Measurements from ENCODE around the gene DOK7. TPM values are rescaled to one million over a fixed set of nuclear protein-coding genes. Genes with fewer than 3 reads are reported as not detected.
"Not testable (repeated sequence)": the region's sequence is repeated elsewhere in the genome, so short reads cannot be mapped to it uniquely, and the experiment has no call there.

DOK7 gene
- total RNA-seq, 1 donor = under 0.01 TPM

DNA sequence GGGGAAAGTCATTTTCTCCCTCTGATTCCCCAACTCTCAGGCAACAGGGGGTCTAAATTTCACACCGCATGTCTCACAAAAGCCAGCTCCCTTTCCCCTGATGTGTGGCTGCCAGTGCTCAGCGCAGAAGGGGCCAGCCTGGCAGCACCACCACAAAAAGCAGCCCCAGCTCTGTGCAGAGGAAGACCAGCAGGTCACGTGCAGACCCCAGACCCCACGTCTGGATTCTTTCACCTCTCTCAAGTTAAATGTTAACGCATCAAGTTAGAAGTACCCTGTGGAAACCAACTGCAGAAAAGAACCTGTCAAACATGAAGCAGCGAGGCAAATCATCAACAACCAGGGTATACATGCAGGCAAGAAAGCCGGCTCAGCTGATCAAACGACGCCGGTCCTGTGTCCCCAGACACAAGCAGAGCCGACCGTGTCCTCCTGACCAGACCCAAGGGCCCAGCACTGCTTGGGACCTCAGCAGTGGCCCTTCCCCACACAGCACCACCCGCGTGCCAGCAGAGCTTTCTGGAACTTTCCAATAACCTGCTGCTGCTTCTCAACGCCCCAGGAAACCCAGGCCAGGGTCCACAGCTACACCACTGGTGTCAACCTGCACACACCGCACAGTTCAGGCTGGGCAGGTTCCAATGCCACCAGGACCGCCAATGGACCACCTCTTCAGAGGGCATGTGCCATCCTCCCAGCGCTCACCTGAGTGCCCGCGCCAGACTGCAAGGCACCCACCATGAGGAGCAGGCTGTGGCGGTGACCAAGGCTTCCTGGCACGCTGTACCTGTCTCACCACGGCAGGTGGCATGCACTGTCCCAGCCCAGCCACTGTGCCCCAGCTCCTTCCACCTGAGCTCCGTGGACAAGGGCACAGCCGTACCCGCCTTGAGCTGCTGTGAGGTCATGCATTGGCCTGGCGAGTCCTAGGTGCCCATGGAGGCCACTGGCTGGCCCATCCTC lies 65.1 kb downstream of the DOK7 start:
- DNase-seq (ENCODE audit: low read depth in 2 of 3, low spot score in 2 of 3) = no peak

DNA sequence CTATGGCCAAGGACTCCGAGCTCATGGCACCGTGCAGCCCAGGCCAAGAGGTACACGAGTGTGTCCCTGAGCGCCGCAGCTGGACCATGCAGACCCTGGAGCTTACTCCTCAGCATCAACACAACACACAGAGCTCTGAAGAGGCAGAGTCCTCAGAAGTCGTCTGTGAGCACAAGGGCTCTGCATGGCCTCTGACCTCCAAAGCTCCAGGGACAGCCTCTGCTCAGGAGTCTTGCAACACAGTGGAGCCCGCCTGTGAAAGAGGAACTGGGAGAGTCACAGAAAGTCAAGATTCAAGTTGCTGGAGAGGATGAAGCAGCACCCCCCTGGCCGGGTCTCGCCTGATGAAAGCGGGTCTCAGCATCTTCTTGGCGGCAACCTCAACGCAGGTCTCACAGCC lies 66.3 kb downstream of the DOK7 start:
- DNase-seq (ENCODE audit: low read depth in 2 of 3, low spot score in 2 of 3) = no peak

DNA sequence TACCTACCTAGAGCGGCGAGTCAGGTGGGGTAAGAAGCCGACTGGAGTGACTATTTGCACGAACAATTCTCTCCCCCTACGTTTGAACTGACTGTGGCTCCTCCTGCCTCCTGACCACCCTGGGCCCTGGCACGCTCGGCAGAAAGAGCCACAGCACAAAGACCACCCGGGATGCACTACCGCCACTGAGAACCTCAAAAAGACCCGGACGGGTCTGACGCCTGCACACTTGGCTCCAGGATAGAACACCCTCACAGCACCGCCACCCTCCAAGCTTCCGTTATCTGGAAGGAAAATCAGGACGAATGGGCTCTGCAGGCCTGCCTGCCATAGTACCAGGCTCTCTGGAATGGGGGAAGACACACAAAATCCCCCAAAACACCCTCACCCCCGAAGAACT lies 66.9 kb downstream of the DOK7 start:
- DNase-seq (ENCODE audit: low read depth in 2 of 3, low spot score in 2 of 3) = no peak

DNA sequence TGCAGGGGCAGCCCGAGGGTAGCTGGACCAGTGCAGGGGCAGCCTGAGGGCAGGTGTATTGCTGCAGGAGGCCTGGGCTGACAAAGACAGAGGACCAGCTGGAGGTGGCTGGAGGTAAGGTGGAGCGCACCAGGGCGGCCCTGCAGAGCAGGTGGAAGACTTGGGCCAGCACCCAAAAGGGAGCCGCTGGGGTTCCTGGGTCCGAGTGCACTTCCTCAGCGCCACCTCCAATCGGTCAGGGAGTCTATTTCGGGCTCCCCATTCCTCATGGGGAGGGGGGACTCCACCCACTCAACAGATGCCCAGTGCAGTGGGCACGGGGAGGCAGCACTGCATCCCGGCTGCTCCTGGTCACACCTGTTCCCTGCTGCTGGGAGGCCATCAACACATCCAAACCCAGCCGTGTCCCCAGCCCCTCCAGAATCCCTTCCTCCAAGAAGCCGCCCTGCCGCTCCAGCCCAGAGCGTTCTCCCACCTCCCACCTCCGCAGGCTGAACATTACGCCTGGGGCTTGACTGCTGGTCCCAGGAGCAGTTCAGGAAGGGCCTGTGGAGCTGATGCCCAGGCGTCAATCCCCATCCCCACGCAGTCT lies 67.7 kb downstream of the DOK7 start:
- no peak for DNase-seq (ENCODE audit: low read depth in 2 of 3, low spot score in 2 of 3)

DNA sequence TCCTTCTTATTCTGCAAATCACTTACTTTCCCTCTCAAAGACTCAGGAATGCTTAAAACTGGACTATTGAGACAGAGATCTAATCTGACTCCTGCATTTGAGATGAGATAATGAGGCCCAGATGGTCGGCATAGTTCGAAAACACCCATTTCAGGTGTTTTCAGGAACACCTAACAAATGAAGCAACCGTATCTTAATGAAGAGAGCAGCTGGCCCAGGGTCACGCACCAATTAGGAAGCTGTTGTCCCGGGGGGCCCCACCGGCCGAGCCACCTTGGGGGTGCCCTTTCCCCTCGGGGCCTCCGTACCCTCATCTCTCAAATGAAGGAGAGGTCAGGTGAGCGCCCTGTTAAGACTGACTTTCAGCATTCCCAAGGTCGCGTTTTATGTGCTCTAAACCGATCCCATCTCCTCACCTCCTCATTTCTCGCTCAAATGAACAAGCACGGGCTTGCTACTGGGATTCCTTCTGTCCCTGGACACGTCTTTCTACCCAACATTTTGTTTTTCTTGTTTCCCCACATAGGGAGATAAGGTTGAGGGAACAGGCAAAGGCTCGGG lies 68.3 kb downstream of the DOK7 start:
- no peak for DNase-seq (ENCODE audit: low read depth in 2 of 3, low spot score in 2 of 3)

DNA sequence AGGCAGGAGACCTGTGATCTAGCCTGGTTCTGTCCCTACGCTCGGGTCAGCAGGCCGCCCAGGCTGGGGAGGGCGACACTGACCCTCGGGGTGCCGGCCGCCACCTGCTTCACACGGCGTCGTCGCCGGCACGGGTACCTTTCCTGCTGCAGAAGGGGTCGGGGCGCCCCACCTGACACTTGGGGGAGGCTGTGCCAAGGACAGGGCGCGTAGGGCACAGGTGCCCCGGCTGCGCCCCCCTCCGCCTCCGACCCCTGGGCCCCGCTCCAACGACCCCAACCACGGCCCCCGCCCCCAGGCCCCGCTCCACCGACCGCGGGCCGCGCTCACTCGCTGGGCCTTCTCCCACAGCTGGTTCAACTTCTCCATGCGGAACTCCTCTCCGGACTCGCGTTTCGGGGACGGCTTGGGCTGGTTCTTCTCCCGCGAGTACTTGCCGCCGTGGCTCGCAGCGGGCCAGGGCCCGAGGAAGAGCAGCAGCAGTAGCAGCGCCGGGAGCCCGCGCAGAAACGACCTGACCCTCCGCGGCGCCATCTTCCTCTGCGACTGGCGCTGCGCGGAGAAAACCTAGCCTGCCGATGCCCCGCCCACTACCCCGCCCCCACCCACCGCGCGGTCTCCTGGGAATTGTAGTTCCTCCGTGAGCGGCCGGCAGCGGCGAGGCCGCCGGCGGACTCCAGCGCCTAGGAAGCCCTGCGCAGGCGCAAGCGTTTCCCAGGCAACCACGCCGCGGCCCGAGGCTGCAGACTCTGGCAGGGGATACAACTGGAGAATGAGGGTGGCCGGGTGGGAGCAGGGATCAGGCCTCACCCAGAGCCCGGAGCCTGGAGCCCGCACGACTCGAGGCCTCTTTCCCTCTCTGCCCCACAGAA lies 69.0 kb downstream of the DOK7 start, which contains the start of gene LRPAP1:
TSS of gene LRPAP1 (minus strand) at position 544 of the 872 bp plus-strand sequence. CDS start at position 534, 10 bp downstream.
- DNase-seq (ENCODE audit: low read depth in 2 of 3, low spot score in 2 of 3) = peak; percentile 73 to 87 (median 82)

DNA sequence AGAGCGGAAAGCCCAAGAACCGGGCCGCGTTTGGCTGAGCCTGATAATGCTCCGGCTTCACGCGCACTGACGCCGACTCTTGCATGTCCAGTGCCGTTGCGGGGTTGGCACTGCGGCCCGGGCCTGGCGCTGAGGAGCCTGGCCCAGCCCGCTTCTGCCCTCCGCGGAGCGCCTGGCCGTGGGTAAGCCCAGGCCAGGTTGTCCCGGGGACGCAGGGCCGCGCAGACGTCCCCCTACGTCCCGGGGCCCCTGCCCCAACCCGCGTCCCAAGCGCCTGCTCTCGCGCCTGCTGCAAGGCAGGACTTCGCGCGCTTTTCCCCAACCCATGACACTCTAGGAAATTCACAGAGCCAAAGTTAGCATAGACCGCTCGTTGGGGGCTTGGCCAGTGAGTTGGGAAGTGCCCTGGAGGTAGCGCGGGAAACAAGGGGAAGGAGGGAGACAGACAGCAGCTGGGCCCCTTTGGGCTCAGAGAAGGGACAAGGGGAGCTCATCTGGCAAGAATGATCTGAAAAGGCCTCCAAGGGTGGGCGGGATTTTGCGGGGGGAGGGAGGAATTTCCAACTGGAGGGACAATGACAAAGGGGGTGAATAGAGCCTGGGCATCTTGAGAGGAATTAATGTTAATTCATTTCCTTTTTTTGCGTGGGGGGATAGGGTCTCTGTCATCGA lies 69.8 kb downstream of the DOK7 start:
- no peak for DNase-seq (ENCODE audit: low read depth in 2 of 3, low spot score in 2 of 3)

DNA sequence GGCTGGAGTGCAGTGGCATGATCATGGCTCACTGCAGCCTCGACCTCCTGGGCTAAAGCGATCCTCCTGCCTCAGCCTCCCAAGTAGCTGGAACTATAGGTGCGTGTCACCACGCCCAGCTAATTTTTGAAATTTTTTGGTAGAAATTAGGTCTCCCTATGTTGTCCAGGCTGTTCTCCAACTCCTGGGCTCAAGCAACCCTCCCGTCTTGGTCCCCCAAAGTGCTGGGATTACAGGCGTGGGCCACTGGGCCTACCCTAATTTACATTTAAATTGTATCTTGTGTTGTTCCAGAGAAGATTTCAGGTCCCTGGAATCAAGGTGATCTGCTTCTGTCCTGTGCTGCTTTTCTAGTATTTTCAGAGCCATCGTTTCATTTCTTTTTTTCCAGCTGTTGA lies 70.3 kb downstream of the DOK7 start:
- DNase-seq (ENCODE audit: low read depth in 2 of 3, low spot score in 2 of 3) = no peak

DNA sequence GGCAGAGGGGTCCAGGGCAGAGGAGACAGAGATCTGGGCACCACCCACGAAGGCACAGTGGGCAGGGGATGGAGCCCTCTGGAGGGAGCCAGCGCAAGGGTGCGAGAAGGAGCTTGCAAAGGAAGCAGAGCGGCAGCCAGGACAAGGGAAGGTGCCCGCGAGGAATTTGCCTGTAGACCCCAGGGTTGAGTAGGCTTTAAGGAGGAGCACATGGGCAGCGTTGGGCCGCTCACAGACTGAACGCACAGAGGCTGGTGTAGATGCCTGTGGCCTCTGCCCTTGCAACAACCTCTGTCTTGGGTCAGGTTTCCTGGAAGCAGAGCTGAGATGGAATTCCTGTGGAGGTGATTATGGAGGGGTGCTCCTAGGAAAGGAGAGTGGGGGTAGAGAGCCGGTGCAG lies 72.7 kb downstream of the DOK7 start:
- DNase-seq (ENCODE audit: low read depth in 2 of 3, low spot score in 2 of 3) = not testable (repeated sequence)

DNA sequence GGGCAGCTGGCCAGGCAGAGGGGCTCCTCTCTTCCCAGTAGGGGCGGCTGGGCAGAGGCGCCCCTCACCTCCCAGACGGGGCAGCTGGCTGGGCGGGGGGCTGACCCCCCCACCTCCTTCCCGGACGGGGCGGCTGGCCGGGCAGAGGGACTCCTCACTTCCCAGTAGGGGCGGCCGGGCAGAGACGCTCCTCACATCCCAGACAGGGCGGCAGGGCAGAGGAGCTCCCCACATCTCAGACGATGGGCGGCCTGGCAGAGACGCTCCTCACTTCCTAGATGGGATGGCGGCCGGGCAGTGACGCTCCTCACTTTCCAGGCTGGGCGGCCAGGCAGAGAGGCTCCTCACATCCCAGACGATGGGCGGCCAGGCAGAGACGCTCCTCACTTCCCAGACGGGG lies 75.8 kb downstream of the DOK7 start:
- DNase-seq (ENCODE audit: low read depth in 2 of 3, low spot score in 2 of 3) = not testable (repeated sequence)

DNA sequence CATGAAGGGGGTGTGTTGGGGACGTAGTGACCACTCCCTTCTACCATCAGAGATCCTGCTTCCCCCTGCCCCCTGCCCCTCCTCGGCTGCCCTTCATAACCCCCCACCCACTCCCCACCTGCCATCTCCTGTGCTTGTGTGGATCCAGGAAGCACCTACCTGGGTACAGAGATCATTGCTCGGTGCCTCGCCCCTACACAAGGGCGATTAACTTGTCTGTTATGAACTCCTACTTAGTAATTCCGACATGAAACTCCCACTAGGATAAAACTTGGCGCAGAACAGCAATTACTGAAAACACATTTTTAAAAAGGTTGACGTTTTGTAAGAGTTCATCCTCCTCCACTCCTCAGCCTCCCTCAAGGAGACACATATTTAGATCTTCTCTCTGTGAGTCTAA lies 80.3 kb downstream of the DOK7 start:
- DNase-seq (ENCODE audit: low read depth in 2 of 3, low spot score in 2 of 3) = not testable (repeated sequence)

Other genes with a start within 250 kb of the DOK7 start
- gene MSANTD1, start 214.1 kb upstream of the DOK7 start, total RNA-seq = 2.2 TPM
- 26.4 TPM for gene RGS12, start 170.3 kb upstream of the DOK7 start, total RNA-seq
- under 0.01 TPM for gene HGFAC, start 21.3 kb upstream of the DOK7 start, total RNA-seq
- 52.0 TPM for gene LRPAP1, start 69.1 kb downstream of the DOK7 start, total RNA-seq

Data from hematopoietic multipotent progenitor cell (in vitro differentiated cells).